ENCODE results near the gene HYOU1. TPM values are rescaled to one million over a fixed set of nuclear protein-coding genes. Genes with fewer than 3 reads are reported as not detected.

HYOU1 gene
- total RNA-seq, 1 experiment from 2014 or later = 228 TPM

DNA sequence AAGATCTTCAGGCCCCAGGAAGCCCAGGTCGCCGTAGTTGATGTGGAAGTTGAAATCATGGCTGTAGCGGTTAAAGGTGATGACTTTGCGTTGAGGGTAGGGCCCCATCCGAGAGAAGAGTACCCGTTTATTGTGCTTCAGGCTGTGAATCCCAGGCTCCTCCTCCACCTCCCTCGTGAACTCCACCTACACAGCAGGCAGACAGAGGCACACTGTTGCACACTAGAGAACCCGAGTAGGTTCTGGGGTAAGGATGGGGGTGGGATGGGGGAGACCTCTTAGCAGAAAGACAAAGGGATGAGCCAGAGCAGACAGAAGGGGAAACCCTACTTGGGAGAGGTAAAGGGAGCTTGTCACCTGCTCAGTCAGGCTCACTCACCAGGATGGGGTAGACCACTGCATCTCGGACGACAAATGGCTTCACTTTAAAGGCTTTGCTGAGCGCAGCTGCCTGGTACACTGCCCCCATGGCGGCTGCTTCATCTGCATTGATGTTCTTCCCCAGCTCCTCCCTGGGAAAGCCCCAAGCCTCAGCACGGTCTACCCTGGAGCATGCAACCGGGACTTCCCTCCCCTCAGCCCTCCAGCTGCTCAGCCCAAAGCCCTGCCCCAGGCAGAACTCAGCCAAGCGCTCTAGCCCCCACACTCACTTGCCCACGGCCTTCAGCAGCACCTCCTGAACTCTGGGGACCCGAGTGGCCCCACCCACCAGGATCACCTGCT is 5.4 kb downstream of the HYOU1 start:
- no peak overlapping the region for H3T11ph ChIP-seq (ENCODE audit: low read length)
- H2BK5ac ChIP-seq (ENCODE audit: insufficient read length, low read length) = no peak overlapping the region
- H3K4me2 ChIP-seq (ENCODE audit: insufficient read depth, insufficient read length, low read length) = no peak overlapping the region
- H4K91ac ChIP-seq (ENCODE audit: insufficient read length, low read depth, low read length) = no peak overlapping the region
- no peak overlapping the region for H2AK5ac ChIP-seq (ENCODE audit: insufficient read length, low read length)
- no peak overlapping the region for H3K27ac ChIP-seq (ENCODE audit: insufficient read length, low read depth, low read length)
- no peak overlapping the region for H2BK12ac ChIP-seq (ENCODE audit: insufficient read length, low read depth, low read length)
- WGBS (ENCODE audit: extremely low coverage, insufficient read length, low lambda C conversion rate) = no CpG with 5 or more reads among the region's 17 CpGs
- no peak overlapping the region for H2AFZ ChIP-seq (ENCODE audit: low read length)
- no peak overlapping the region for H3K9ac ChIP-seq (ENCODE audit: extremely low read depth, insufficient read length, low read length)
- no peak overlapping the region for H3K14ac ChIP-seq (ENCODE audit: insufficient read depth, low read length)
- peaks cover 6% of the 10 kb centered on the region for H3K23me2 ChIP-seq (ENCODE audit: insufficient read length, low read depth, low read length, poor library complexity, severe bottlenecking)
- no peak overlapping the region for H3K18ac ChIP-seq (ENCODE audit: insufficient read length, low read depth, low read length)
- no peaks in the 10 kb centered on the region; the same call in 1 of the 2 replicates for H3K4me1 ChIP-seq (ENCODE audit: insufficient read depth, low read length)
- peaks cover 13% of the 10 kb centered on the region for H3K79me1 ChIP-seq (ENCODE audit: insufficient read depth, low read depth, low read length, poor library complexity, severe bottlenecking)
- peaks cover 10% of the 10 kb centered on the region for H3K79me2 ChIP-seq (ENCODE audit: insufficient read depth, low read length)
- H3K9me3 ChIP-seq (ENCODE audit: control insufficient read depth, low read depth, low read length) = no peaks in the 10 kb centered on the region
- Mint-ChIP-seq H3K4me3 (no peak overlapping the region; a peak in 1 of 5 replicates), H3K27me3 (ENCODE audit: low read depth) (no peaks in the 10 kb centered on the region), H3K27ac (no peak overlapping the region), H3K4me1 (peaks cover 8 to 12% of the 10 kb centered on the region in 2 experiments), H3K9me3 (no peaks in the 10 kb centered on the region), H3K36me3 (ENCODE audit: insufficient read depth in 1 of 3, low read depth in 3 of 3) (peaks cover 84 to 96% (median 90%) of the 10 kb centered on the region in 3 experiments)
- H4K20me1 ChIP-seq (ENCODE audit: control insufficient read depth, insufficient read depth, insufficient read length) = no peaks in the 10 kb centered on the region
- no peak overlapping the region for H2BK20ac ChIP-seq (ENCODE audit: low read depth, low read length, poor library complexity, severe bottlenecking)
- H2BK15ac ChIP-seq (ENCODE audit: low read depth, low read length) = no peak overlapping the region
- H2BK120ac ChIP-seq (ENCODE audit: low read depth, low read length, poor library complexity, severe bottlenecking) = no peak overlapping the region
- TF ChIP-seq, protein P1, sequence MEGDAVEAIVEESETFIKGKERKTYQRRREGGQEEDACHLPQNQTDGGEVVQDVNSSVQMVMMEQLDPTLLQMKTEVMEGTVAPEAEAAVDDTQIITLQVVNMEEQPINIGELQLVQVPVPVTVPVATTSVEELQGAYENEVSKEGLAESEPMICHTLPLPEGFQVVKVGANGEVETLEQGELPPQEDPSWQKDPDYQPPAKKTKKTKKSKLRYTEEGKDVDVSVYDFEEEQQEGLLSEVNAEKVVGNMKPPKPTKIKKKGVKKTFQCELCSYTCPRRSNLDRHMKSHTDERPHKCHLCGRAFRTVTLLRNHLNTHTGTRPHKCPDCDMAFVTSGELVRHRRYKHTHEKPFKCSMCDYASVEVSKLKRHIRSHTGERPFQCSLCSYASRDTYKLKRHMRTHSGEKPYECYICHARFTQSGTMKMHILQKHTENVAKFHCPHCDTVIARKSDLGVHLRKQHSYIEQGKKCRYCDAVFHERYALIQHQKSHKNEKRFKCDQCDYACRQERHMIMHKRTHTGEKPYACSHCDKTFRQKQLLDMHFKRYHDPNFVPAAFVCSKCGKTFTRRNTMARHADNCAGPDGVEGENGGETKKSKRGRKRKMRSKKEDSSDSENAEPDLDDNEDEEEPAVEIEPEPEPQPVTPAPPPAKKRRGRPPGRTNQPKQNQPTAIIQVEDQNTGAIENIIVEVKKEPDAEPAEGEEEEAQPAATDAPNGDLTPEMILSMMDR (conservative IDR thresholded peaks at IDR 0.05) = no peak
- H4K5ac ChIP-seq (ENCODE audit: insufficient read length, low read depth, low read length) = no peak overlapping the region
- 0 out of 2 replicates have a peak, but pooled peaks cover 3% of the 10 kb centered on the region for H3K27me3 ChIP-seq (ENCODE audit: insufficient read depth, low read length)
- no peak overlapping the region for H4K8ac ChIP-seq (replicated peaks; ENCODE audit: insufficient read length, low read depth, low read length)
- no peak overlapping the region for H3K4ac ChIP-seq (ENCODE audit: low read depth, low read length)
- no peak for DNase-seq
- H3K56ac ChIP-seq (ENCODE audit: insufficient read length, low read depth, low read length) = no peak overlapping the region
- H3K23ac ChIP-seq (ENCODE audit: insufficient read length, low read depth, low read length) = no peak overlapping the region

Measured in H9 (cell line).